Measurements from ENCODE around the gene OR2A5.
A peak's percentile ranks its signal among the peaks of the same experiment; 100 is the strongest.
"Not testable (repeated sequence)": the region's sequence is repeated elsewhere in the genome, so short reads cannot be mapped to it uniquely, and the experiment has no call there.

Gene OR2A5

GRCh38 chr7:144050884-144051283 is 2.1 kb downstream of the OR2A5 start:
- not testable (repeated sequence) for ATAC-seq (replicated peaks); H3K9me3 Mint-ChIP-seq; H3K27ac Mint-ChIP-seq; H3K4me1 Mint-ChIP-seq; H3K36me3 Mint-ChIP-seq; H3K4me3 Mint-ChIP-seq; DNase-seq
- H3K27me3 Mint-ChIP-seq = peaks cover 17% of the 10 kb centered on the region in 2 donors

- peaks cover 8 to 19% of the 10 kb centered on the region in 2 donors for H3K27me3 Mint-ChIP-seq
- H3K4me3 Mint-ChIP-seq = no peak overlapping the region
- H3K4me1 Mint-ChIP-seq = no peaks in the 10 kb centered on the region
- ATAC-seq (replicated peaks) = no peak
- H3K9me3 Mint-ChIP-seq = peaks cover 13 to 16% of the 10 kb centered on the region in 2 donors
- peak overlapping the region; percentile 9 for H3K27ac Mint-ChIP-seq
- DNase-seq = no peak
- no peaks in the 10 kb centered on the region for H3K36me3 Mint-ChIP-seq
Measured at GRCh38 chr7:144057954-144058353, 9.2 kb downstream of the OR2A5 start.

- DNase-seq = no peak
- H3K36me3 Mint-ChIP-seq = no peaks in the 10 kb centered on the region
Measured at GRCh38 chr7:144063710-144064109, 15.0 kb downstream of the OR2A5 start.

GRCh38 chr7:144069511-144069910 is 20.8 kb downstream of the OR2A5 start, which contains the start of gene OR2A25:
TSS of gene OR2A25 (plus strand) at chr7:144069811. CDS start at chr7:144074220, 4,409 bp downstream.
- H3K27me3 Mint-ChIP-seq = peaks cover 3 to 6% of the 10 kb centered on the region in 2 donors

More at GRCh38 chr7:144063710-144064109, 15.0 kb downstream of the OR2A5 start:
- Mint-ChIP-seq H3K4me3 (no peak overlapping the region), H3K4me1 (no peaks in the 10 kb centered on the region), H3K27me3 (peaks cover 13 to 18% of the 10 kb centered on the region in 2 donors), H3K9me3 (peaks cover 19 to 20% of the 10 kb centered on the region in 2 donors), H3K27ac (no peak overlapping the region)
- no peak for ATAC-seq (replicated peaks)

GRCh38 chr7:144069953-144070352 is 21.2 kb downstream of the OR2A5 start:
- H3K4me3 Mint-ChIP-seq = no peak overlapping the region
- ATAC-seq (replicated peaks) (no peak), DNase-seq (no peak)
- no peak overlapping the region for H3K27ac Mint-ChIP-seq
- H3K27me3 Mint-ChIP-seq = peaks cover 6 to 8% of the 10 kb centered on the region in 2 donors
- H3K4me1 Mint-ChIP-seq = no peaks in the 10 kb centered on the region
- H3K9me3 Mint-ChIP-seq = peaks cover 5 to 6% of the 10 kb centered on the region in 2 donors
- no peaks in the 10 kb centered on the region for H3K36me3 Mint-ChIP-seq

More at GRCh38 chr7:144069511-144069910, 20.8 kb downstream of the OR2A5 start, which contains the start of gene OR2A25:
- peaks cover 5 to 6% of the 10 kb centered on the region in 2 donors for H3K9me3 Mint-ChIP-seq
- DNase-seq = no peak
- no peaks in the 10 kb centered on the region for H3K36me3 Mint-ChIP-seq
- ATAC-seq (replicated peaks) = no peak
- H3K4me1 Mint-ChIP-seq = no peaks in the 10 kb centered on the region
- no peak within 1 kb of the TSS for H3K4me3 Mint-ChIP-seq
- H3K27ac Mint-ChIP-seq = no peak within 1 kb of the TSS

GRCh38 chr7:144074374-144074773 is 25.6 kb downstream of the OR2A5 start:
- ATAC-seq (replicated peaks) (no peak), DNase-seq (no peak)
- H3K4me1 Mint-ChIP-seq = no peaks in the 10 kb centered on the region
- no peak overlapping the region for H3K27ac Mint-ChIP-seq
- H3K27me3 Mint-ChIP-seq = peaks cover 6 to 10% of the 10 kb centered on the region in 2 donors
- no peaks in the 10 kb centered on the region for H3K9me3 Mint-ChIP-seq
- no peaks in the 10 kb centered on the region for H3K36me3 Mint-ChIP-seq
- H3K4me3 Mint-ChIP-seq = no peak overlapping the region

- Mint-ChIP-seq H3K4me3 (no peak within 1 kb of the TSS), H3K36me3 (no peaks in the 10 kb centered on the region), H3K9me3 (peaks cover 0 to 4% of the 10 kb centered on the region in 2 donors), H3K27ac (no peak within 1 kb of the TSS), H3K27me3 (peaks cover 0 to 12% of the 10 kb centered on the region in 2 donors), H3K4me1 (no peaks in the 10 kb centered on the region)
- no peak for ATAC-seq (replicated peaks)
- no peak for DNase-seq
Measured at GRCh38 chr7:144085978-144086377, 37.2 kb downstream of the OR2A5 start, which contains the start of gene OR2A12. TSS of gene OR2A12 (plus strand) at chr7:144086278. CDS start at chr7:144095108, 8,830 bp downstream.

GRCh38 chr7:144086730-144087129 is 38.0 kb downstream of the OR2A5 start:
- no peak overlapping the region for H3K4me3 Mint-ChIP-seq
- DNase-seq = no peak
- no peak for ATAC-seq (replicated peaks)
- H3K27me3 Mint-ChIP-seq = peaks cover 0 to 8% of the 10 kb centered on the region in 2 donors
- H3K9me3 Mint-ChIP-seq = peaks cover 3 to 4% of the 10 kb centered on the region in 2 donors
- H3K36me3 Mint-ChIP-seq = no peaks in the 10 kb centered on the region
- no peak overlapping the region for H3K27ac Mint-ChIP-seq
- H3K4me1 Mint-ChIP-seq = no peaks in the 10 kb centered on the region

- Mint-ChIP-seq H3K27ac (no peak overlapping the region), H3K36me3 (no peaks in the 10 kb centered on the region), H3K27me3 (peaks cover 0 to 3% of the 10 kb centered on the region in 2 donors), H3K4me3 (no peak overlapping the region), H3K4me1 (no peaks in the 10 kb centered on the region), H3K9me3 (peaks cover 3 to 4% of the 10 kb centered on the region in 2 donors)
- no peak for ATAC-seq (replicated peaks)
- DNase-seq = no peak
Measured at GRCh38 chr7:144087230-144087629, 38.5 kb downstream of the OR2A5 start.

GRCh38 chr7:144090667-144091066 is 41.9 kb downstream of the OR2A5 start:
- no peaks in the 10 kb centered on the region for H3K36me3 Mint-ChIP-seq
- no peak overlapping the region for H3K27ac Mint-ChIP-seq
- DNase-seq = no peak
- H3K27me3 Mint-ChIP-seq = no peaks in the 10 kb centered on the region
- ATAC-seq (replicated peaks) = no peak
- H3K4me3 Mint-ChIP-seq = no peak overlapping the region
- H3K4me1 Mint-ChIP-seq = no peaks in the 10 kb centered on the region
- peaks cover 3 to 4% of the 10 kb centered on the region in 2 donors for H3K9me3 Mint-ChIP-seq

- Mint-ChIP-seq H3K27ac (no peak overlapping the region), H3K9me3 (no peaks in the 10 kb centered on the region), H3K27me3 (peaks cover 0 to 21% of the 10 kb centered on the region in 2 donors), H3K4me1 (no peaks in the 10 kb centered on the region), H3K4me3 (no peak overlapping the region), H3K36me3 (no peaks in the 10 kb centered on the region)
- ATAC-seq (replicated peaks) (no peak), DNase-seq (no peak)
Measured at GRCh38 chr7:144098776-144099175, 50.0 kb downstream of the OR2A5 start.

- H3K4me3 Mint-ChIP-seq = no peak overlapping the region
- DNase-seq (no peak), ATAC-seq (replicated peaks) (no peak)
- no peaks in the 10 kb centered on the region for H3K9me3 Mint-ChIP-seq
- no peaks in the 10 kb centered on the region for H3K36me3 Mint-ChIP-seq
- H3K27ac Mint-ChIP-seq = no peak overlapping the region
- peaks cover 0 to 22% of the 10 kb centered on the region in 2 donors for H3K27me3 Mint-ChIP-seq
- no peaks in the 10 kb centered on the region for H3K4me1 Mint-ChIP-seq
Measured at GRCh38 chr7:144100607-144101006, 51.9 kb downstream of the OR2A5 start.

- DNase-seq (no peak), ATAC-seq (replicated peaks) (no peak)
- Mint-ChIP-seq H3K36me3 (no peaks in the 10 kb centered on the region), H3K9me3 (no peaks in the 10 kb centered on the region), H3K27me3 (peaks cover 0 to 22% of the 10 kb centered on the region in 2 donors), H3K27ac (no peak overlapping the region), H3K4me1 (peaks cover 0 to 2% of the 10 kb centered on the region in 2 donors), H3K4me3 (no peak overlapping the region)
Measured at GRCh38 chr7:144102041-144102440, 53.3 kb downstream of the OR2A5 start.

- Mint-ChIP-seq H3K27ac (no peak overlapping the region), H3K9me3 (peaks cover 0 to 1% of the 10 kb centered on the region in 2 donors), H3K36me3 (no peaks in the 10 kb centered on the region), H3K4me1 (peaks cover 0 to 2% of the 10 kb centered on the region in 2 donors), H3K4me3 (no peak overlapping the region), H3K27me3 (peaks cover 15 to 29% of the 10 kb centered on the region in 2 donors)
- no peak for ATAC-seq (replicated peaks)
- DNase-seq = no peak
Measured at GRCh38 chr7:144105211-144105610, 56.5 kb downstream of the OR2A5 start.

Data from stimulated activated naive B cell treated with anti-CD40 and anti-IgM and Interleukin-4, amounts not matched to agents 10 μg/mL and 1 μg/mL and 100 μg/mL, for 72 hours (primary cell).